ENCODE measurements around the gene PHF23.

The PHF23 gene

DNA sequence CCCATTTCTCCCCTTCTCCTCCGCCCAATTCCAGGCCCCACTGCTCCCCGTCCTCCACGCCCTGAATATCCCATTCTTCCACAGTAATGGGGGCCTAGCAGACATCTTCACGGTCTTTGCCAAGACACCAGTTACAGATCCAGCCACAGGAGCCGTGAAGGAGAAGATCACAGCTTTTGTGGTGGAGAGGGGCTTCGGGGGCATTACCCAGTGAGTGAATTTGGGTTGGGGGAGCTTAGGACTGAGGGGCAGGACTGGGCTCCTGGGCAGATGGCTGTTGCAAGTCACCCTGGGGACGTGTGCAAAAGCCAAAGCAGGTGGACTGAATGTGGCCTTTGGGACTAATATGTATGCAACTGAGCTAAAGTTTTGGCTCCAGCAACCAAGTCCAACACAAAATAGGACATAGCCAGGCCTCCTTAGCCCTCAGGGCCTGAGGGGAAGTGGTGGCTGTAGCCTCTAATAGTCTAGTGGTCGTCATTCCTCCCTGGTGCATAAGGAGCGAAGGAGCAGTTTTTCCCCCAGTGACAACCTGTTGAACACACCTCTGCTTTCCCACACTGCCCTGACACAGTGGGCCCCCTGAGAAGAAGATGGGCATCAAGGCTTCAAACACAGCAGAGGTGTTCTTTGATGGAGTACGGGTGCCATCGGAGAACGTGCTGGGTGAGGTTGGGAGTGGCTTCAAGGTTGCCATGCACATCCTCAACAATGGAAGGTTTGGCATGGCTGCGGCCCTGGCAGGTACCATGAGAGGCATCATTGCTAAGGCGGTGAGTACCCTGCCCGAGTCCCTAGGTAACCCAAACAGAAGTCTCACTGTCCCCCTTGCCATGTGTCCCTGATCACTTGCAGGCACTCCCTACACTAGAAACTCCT, 16.9 kb downstream of the PHF23 start:
- H3K27ac ChIP-seq, result peak overlapping the region; percentile 100
- no peak for TF ChIP-seq ZFX (IDR thresholded peaks at IDR 0.05)
- TF ChIP-seq, protein P1, sequence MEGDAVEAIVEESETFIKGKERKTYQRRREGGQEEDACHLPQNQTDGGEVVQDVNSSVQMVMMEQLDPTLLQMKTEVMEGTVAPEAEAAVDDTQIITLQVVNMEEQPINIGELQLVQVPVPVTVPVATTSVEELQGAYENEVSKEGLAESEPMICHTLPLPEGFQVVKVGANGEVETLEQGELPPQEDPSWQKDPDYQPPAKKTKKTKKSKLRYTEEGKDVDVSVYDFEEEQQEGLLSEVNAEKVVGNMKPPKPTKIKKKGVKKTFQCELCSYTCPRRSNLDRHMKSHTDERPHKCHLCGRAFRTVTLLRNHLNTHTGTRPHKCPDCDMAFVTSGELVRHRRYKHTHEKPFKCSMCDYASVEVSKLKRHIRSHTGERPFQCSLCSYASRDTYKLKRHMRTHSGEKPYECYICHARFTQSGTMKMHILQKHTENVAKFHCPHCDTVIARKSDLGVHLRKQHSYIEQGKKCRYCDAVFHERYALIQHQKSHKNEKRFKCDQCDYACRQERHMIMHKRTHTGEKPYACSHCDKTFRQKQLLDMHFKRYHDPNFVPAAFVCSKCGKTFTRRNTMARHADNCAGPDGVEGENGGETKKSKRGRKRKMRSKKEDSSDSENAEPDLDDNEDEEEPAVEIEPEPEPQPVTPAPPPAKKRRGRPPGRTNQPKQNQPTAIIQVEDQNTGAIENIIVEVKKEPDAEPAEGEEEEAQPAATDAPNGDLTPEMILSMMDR (conservative IDR thresholded peaks at IDR 0.05), result no peak

DNA sequence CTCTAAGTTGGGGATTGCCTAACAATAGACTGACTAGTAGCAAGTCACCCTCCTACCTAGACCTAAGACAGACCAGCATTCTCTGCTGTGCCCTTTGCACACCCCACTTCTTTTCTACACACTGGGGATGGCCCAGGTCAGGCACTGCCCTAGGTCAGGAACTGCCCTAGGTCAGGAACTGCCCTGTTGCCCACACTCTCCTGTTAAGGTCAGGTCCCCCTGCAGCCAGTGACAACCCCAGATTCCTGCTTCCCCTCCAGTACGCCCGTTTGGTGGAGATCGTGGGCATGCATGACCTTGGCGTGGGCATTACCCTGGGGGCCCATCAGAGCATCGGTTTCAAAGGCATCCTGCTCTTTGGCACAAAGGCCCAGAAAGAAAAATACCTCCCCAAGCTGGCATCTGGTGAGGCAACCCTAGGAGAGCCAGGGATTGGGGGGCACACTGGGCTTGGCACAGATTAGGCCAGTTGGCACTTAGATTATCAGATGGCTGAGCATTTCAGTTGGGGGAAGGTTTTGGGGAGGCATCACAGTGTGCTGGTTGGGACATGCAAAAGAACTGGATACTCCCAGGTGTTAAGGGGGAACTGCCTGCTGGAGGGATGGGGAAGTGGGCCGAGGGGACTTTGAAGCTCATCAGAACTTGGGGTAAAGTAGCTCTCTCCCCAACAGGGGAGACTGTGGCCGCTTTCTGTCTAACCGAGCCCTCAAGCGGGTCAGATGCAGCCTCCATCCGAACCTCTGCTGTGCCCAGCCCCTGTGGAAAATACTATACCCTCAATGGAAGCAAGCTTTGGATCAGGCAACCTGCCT, 17.8 kb downstream of the PHF23 start:
- TF ChIP-seq ZFX (IDR thresholded peaks at IDR 0.05), result no peak
- TF ChIP-seq, protein P1 (conservative IDR thresholded peaks at IDR 0.05), result no peak
- H3K27ac ChIP-seq, result peak overlapping the region; percentile 100

DNA sequence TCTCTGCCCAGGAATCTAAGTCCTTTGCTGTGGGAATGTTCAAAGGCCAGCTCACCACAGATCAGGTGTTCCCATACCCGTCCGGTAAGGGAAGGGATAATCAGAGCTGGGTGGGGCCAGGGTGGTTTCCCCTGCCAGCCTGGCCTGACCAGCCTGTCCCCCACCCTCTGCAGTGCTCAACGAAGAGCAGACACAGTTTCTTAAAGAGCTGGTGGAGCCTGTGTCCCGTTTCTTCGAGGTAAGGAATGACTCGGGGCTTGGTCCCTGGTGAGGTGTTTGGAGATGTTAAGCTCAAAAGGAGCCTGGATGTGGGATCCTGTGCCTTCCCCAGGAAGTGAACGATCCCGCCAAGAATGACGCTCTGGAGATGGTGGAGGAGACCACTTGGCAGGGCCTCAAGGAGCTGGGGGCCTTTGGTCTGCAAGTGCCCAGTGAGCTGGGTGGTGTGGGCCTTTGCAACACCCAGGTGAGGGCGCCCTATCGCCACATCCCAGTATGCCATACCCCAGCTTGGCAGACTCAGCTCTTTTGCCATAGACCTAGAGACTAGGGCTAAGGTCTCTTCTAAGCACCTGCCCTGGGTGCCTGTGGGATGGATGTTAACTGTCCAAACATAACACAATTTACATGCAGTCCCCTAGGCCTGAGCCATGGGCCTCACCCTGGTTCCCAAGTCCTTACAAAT, 18.5 kb downstream of the PHF23 start:
- H3K27ac ChIP-seq, result peak overlapping the region; percentile 100
- no peak for TF ChIP-seq ZFX (IDR thresholded peaks at IDR 0.05)
- TF ChIP-seq, protein P1 (conservative IDR thresholded peaks at IDR 0.05), result no peak; the same call in 1 of the 2 replicates

GRCh38 chr17:7219812-7220592, 19.3 kb downstream of the PHF23 start, which contains the start of the genes ACADVL and DLG4:
Gene ACADVL (plus strand): TSS chr17:7219938. CDS start chr17:7219985, 47 bp downstream.
Gene DLG4 (minus strand): TSS chr17:7219836.
- peak; percentile 57; the same call in 1 of the 2 replicates for TF ChIP-seq ZFX (IDR thresholded peaks at IDR 0.05)
- TF ChIP-seq, protein P1 (conservative IDR thresholded peaks at IDR 0.05), result no peak
- peak within 1 kb of the TSS; percentile 100 for H3K27ac ChIP-seq

DNA sequence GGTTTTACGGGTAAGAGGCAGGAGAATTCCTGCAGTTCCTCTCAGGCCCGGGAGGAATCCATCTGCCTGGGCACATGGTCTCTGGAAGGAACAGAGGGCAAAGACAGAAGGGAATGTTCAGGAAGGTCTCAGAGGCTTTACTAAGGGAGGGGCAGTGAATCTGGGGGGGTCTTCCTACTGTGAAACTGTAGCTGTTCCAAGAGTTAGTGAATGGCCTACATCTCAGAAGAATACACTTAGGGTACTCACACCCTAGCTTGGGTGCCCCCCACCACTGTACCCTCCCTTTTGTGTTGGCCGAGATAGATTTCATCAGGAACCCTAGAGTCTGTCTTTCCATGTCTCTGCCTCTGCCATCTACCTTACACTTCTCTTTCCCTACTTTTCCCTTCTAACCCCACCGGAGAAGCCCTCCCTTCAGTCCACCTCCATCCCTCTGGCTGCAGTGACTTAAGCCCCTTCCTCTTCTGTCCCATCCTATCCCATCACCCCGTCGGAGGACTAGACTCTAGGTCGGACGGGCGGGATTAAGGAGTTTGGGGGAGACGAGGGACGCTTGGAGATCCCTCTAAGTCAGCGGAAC, 19.9 kb downstream of the PHF23 start:
- H3K27ac ChIP-seq, result peak overlapping the region; percentile 100

GRCh38 chr17:7218758-7219157, 20.5 kb downstream of the PHF23 start:
- peak overlapping the region; percentile 100 for H3K27ac ChIP-seq
- no peak for TF ChIP-seq ZFX (IDR thresholded peaks at IDR 0.05)
- TF ChIP-seq, protein P1 (conservative IDR thresholded peaks at IDR 0.05), result no peak

More for the DNA sequence above, 19.9 kb downstream of the PHF23 start:
- TF ChIP-seq, protein P1 (conservative IDR thresholded peaks at IDR 0.05), result no peak
- no peak for TF ChIP-seq ZFX (IDR thresholded peaks at IDR 0.05)
